HepG2 (cell line): ENCODE data around the gene EMILIN1. TPM values are rescaled to one million over a fixed set of nuclear protein-coding genes. Genes with fewer than 3 reads are reported as not detected.

Experiments
- ELF3 ChIP-seq: IDR thresholded peaks from 2 replicates; pipeline ENCODE4 v1.6.1; 2016; ENCODE audit warnings: missing genetic modification reagents, missing compliant biosample characterization
- HOXA5 ChIP-seq: sonication (generic); formaldehyde crosslinking; IDR thresholded peaks from 2 replicates; pipeline ENCODE4 v1.4.0; 2020; ENCODE audit warnings: missing genetic modification reagents
- HOXD1 ChIP-seq: sonication (generic); formaldehyde crosslinking; IDR thresholded peaks from 2 replicates; pipeline ENCODE4 v1.5.0; 2020; ENCODE audit warnings: missing genetic modification reagents
- KDM2A ChIP-seq: sonication (generic); formaldehyde crosslinking; IDR thresholded peaks from 2 replicates; pipeline ENCODE4 v1.4.0; 2020; ENCODE audit warnings: low read depth, missing genetic modification reagents, borderline replicate concordance
- KMT2A ChIP-seq: sonication (generic); formaldehyde crosslinking; IDR thresholded peaks from 2 replicates; pipeline ENCODE4 v1.4.0; 2020; ENCODE audit warnings: missing genetic modification reagents
- MBNL3 ChIP-seq: fragments of 250-450 bp; sonication (Bioruptor Pico); conservative IDR thresholded peaks from 2 replicates; pipeline ENCODE4 v1.8.0; 2022; ENCODE audit warnings: mild to moderate bottlenecking, inconsistent platforms
- NBN ChIP-seq: fragments of 450-650 bp; conservative IDR thresholded peaks from 2 replicates; pipeline ENCODE4 v1.6.1; 2017
- PITX1 ChIP-seq: sonication (generic); formaldehyde crosslinking; IDR thresholded peaks from 2 replicates; pipeline ENCODE4 v1.5.1; 2020; ENCODE audit warnings: mild to moderate bottlenecking, missing genetic modification reagents
- POGZ ChIP-seq: sonication (generic); formaldehyde crosslinking; IDR thresholded peaks from 2 replicates; pipeline ENCODE4 v1.4.0; 2020; ENCODE audit warnings: mild to moderate bottlenecking, missing genetic modification reagents
- SRY ChIP-seq: sonication (generic); formaldehyde crosslinking; IDR thresholded peaks from 2 replicates; pipeline ENCODE4 v1.8.0; 2022; ENCODE audit warnings: mild to moderate bottlenecking, missing genetic modification reagents
- ZFYVE20 ChIP-seq: sonication (generic); formaldehyde crosslinking; IDR thresholded peaks from 2 replicates; pipeline ENCODE4 v1.8.0; 2023; ENCODE audit warnings: low read depth, mild to moderate bottlenecking, moderate library complexity, missing genetic modification reagents, borderline replicate concordance
- ZNF230 ChIP-seq: sonication (generic); formaldehyde crosslinking; IDR thresholded peaks from 2 replicates; pipeline ENCODE4 v1.4.0; 2020; ENCODE audit warnings: mild to moderate bottlenecking, missing genetic modification reagents
- ZNF333 ChIP-seq: sonication (generic); formaldehyde crosslinking; IDR thresholded peaks from 2 replicates; pipeline ENCODE4 v1.4.0; 2020; ENCODE audit warnings: mild to moderate bottlenecking, missing genetic modification reagents, borderline replicate concordance
- ZNF33B ChIP-seq: sonication (generic); formaldehyde crosslinking; IDR thresholded peaks from 2 replicates; pipeline ENCODE4 v1.5.1; 2020; ENCODE audit warnings: mild to moderate bottlenecking, missing genetic modification reagents
- ZNF441 ChIP-seq: sonication (generic); formaldehyde crosslinking; IDR thresholded peaks from 2 replicates; pipeline ENCODE4 v1.7.0; 2021; ENCODE audit warnings: missing genetic modification reagents, borderline replicate concordance
- ZNF468 ChIP-seq: sonication (generic); formaldehyde crosslinking; IDR thresholded peaks from 2 replicates; pipeline ENCODE4 v1.8.0; 2022; ENCODE audit warnings: mild to moderate bottlenecking, moderate library complexity, missing genetic modification reagents
- ZNF598 ChIP-seq: sonication (generic); formaldehyde crosslinking; IDR thresholded peaks from 2 replicates; pipeline ENCODE4 v1.5.1; 2020; ENCODE audit warnings: mild to moderate bottlenecking, missing genetic modification reagents, borderline replicate concordance
- ZNF615 ChIP-seq: sonication (generic); formaldehyde crosslinking; IDR thresholded peaks from 2 replicates; pipeline ENCODE4 v1.5.0; 2020; ENCODE audit warnings: mild to moderate bottlenecking, missing genetic modification reagents, borderline replicate concordance
- ZNF737 ChIP-seq: sonication (generic); formaldehyde crosslinking; IDR thresholded peaks from 2 replicates; pipeline ENCODE4 v1.5.0; 2020; ENCODE audit warnings: missing genetic modification reagents, mild to moderate bottlenecking, borderline replicate concordance
- polyA plus RNA-seq, 8 experiments: library from polyadenylated mRNA; depleted of rRNA in 3 of 8; stranded (reverse) in 7 of 8; unstranded in 1 of 8; fragments of >200 nt; fragmentation: Illumina TruSeq in 4 of 8; extraction: Trizol in 4 of 8; gene quantifications; 2 replicates each; pipeline versions ENCODE4 v1.2.1 to v1.2.3, GENCODE V29; 2011 to 2016; ENCODE audit warnings: low read depth in 4 of 8, missing spikeins in 1 of 8, mixed read lengths in 1 of 8; ENCODE audit not compliant: insufficient read depth in 1 of 8
- total RNA-seq, 5 experiments: library from RNA; depleted of rRNA; stranded (reverse); fragments of >200 nt; fragmentation: Illumina TruSeq; extraction: Trizol; gene quantifications; 2 replicates each; pipeline ENCODE4 v1.2.3, GENCODE V29; 2016; ENCODE audit warnings: low read depth in 1 of 5
- TF ChIP-seq, protein P1 (sequence below): sonication (generic); formaldehyde crosslinking; conservative IDR thresholded peaks from 2 replicates; pipeline ENCODE4 v1.5.0; 2020; ENCODE audit warnings: missing genetic modification reagents
- TF ChIP-seq, protein P2 (sequence below): sonication (generic); formaldehyde crosslinking; conservative IDR thresholded peaks from 2 replicates; pipeline ENCODE4 v1.8.0; 2022; ENCODE audit warnings: mild to moderate bottlenecking, moderate library complexity, missing genetic modification reagents
- TF ChIP-seq, protein P3 (sequence below): sonication (generic); formaldehyde crosslinking; IDR thresholded peaks from 2 replicates; pipeline ENCODE4 v1.5.1; 2020; ENCODE audit warnings: mild to moderate bottlenecking, missing genetic modification reagents, moderate library complexity
- TF ChIP-seq, protein P4 (sequence below): sonication (generic); formaldehyde crosslinking; IDR thresholded peaks from 2 replicates; pipeline ENCODE4 v1.8.0; 2022; ENCODE audit warnings: mild to moderate bottlenecking, missing genetic modification reagents; ENCODE audit not compliant: insufficient replicate concordance

EMILIN1 gene
- total and polyA plus RNA-seq, 2 of the 13 experiments (the other 11 are each of a cell fraction or from before 2014, with no cell fraction given), result 8.1 to 9.7 TPM

DNA sequence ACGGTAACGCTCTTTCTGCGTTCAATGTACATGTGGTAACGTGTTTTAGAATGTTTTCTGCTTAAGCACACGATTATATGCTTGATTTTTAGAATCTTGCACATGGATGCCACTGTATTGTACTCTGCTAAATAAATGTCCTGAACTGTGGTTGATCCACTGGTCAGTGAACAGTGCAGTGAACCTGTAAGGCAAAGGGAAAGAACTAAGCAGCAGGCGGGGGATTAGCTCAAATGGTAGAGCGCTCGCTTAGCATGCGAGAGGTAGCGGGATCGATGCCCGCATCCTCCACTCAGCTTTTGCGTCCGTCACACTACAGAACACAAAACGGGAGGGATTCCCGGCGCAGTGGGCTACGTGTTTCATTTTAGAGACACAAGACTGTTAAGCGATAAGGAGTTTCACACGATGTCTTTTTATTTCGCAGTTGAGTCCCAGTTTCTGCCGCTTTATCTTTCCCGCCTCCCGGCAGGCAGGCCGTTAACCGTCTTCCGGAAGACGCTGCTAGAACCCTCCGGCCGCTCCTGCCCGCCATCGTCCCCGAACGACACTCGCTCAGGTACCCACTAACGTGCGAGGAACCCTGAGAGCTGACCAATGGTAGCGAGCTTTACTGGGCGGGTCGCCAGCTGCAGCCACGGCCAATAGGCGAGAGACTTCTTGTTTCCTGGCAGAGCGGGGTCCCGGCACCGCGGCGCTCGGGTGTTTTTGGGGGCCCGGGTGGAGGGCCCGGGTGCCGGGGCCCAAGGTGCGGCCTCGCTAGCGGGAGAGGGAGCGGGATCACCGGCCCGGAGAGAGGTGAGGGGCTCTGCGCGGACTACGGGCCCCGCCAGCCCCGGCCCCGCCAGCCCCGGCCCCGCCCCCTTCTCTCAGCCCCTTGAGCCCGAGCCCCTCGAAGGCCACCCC lies 27.2 kb upstream of the EMILIN1 start, which contains the start of gene AGBL5 (continued):
- no peak for TF ChIP-seq MBNL3 (CRISPR knock-in tag)
- TF ChIP-seq ZNF230, result peak; percentile 77
- TF ChIP-seq NBN, result no peak
- TF ChIP-seq, protein P1, sequence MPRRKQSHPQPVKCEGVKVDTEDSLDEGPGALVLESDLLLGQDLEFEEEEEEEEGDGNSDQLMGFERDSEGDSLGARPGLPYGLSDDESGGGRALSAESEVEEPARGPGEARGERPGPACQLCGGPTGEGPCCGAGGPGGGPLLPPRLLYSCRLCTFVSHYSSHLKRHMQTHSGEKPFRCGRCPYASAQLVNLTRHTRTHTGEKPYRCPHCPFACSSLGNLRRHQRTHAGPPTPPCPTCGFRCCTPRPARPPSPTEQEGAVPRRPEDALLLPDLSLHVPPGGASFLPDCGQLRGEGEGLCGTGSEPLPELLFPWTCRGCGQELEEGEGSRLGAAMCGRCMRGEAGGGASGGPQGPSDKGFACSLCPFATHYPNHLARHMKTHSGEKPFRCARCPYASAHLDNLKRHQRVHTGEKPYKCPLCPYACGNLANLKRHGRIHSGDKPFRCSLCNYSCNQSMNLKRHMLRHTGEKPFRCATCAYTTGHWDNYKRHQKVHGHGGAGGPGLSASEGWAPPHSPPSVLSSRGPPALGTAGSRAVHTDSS (CRISPR knock-in tag), result 0 out of 2 replicates have a peak, but pooled peaks have one; percentile 74
- peak; percentile 87 for TF ChIP-seq ZNF598 (CRISPR knock-in tag)
- peak; percentile 95 for TF ChIP-seq KDM2A (CRISPR knock-in tag)
- TF ChIP-seq ZNF441 (CRISPR knock-in tag), result peak; percentile 92; the same call in 1 of the 2 replicates
- TF ChIP-seq SRY (CRISPR knock-in tag), result peak; percentile 95; the same call in 1 of the 2 replicates
- TF ChIP-seq ZNF33B (CRISPR knock-in tag), result peak; percentile 88
- TF ChIP-seq HOXD1 (CRISPR knock-in tag), result peak; percentile 88; the same call in 1 of the 2 replicates
- no peak for TF ChIP-seq POGZ (CRISPR knock-in tag)
- TF ChIP-seq ZFYVE20 (CRISPR knock-in tag), result no peak
- TF ChIP-seq ZNF615 (CRISPR knock-in tag), result peak; percentile 98
- TF ChIP-seq PITX1 (CRISPR knock-in tag), result peak; percentile 97
- TF ChIP-seq, protein P2, sequence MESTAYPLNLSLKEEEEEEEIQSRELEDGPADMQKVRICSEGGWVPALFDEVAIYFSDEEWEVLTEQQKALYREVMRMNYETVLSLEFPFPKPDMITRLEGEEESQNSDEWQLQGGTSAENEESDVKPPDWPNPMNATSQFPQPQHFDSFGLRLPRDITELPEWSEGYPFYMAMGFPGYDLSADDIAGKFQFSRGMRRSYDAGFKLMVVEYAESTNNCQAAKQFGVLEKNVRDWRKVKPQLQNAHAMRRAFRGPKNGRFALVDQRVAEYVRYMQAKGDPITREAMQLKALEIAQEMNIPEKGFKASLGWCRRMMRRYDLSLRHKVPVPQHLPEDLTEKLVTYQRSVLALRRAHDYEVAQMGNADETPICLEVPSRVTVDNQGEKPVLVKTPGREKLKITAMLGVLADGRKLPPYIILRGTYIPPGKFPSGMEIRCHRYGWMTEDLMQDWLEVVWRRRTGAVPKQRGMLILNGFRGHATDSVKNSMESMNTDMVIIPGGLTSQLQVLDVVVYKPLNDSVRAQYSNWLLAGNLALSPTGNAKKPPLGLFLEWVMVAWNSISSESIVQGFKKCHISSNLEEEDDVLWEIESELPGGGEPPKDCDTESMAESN (CRISPR knock-in tag), result peak; percentile 76
- TF ChIP-seq, protein P3, sequence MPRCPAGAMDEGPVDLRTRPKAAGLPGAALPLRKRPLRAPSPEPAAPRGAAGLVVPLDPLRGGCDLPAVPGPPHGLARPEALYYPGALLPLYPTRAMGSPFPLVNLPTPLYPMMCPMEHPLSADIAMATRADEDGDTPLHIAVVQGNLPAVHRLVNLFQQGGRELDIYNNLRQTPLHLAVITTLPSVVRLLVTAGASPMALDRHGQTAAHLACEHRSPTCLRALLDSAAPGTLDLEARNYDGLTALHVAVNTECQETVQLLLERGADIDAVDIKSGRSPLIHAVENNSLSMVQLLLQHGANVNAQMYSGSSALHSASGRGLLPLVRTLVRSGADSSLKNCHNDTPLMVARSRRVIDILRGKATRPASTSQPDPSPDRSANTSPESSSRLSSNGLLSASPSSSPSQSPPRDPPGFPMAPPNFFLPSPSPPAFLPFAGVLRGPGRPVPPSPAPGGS (CRISPR knock-in tag), result peak; percentile 91; the same call in 1 of the 2 replicates
- TF ChIP-seq, protein P4, sequence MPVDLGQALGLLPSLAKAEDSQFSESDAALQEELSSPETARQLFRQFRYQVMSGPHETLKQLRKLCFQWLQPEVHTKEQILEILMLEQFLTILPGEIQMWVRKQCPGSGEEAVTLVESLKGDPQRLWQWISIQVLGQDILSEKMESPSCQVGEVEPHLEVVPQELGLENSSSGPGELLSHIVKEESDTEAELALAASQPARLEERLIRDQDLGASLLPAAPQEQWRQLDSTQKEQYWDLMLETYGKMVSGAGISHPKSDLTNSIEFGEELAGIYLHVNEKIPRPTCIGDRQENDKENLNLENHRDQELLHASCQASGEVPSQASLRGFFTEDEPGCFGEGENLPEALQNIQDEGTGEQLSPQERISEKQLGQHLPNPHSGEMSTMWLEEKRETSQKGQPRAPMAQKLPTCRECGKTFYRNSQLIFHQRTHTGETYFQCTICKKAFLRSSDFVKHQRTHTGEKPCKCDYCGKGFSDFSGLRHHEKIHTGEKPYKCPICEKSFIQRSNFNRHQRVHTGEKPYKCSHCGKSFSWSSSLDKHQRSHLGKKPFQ (CRISPR knock-in tag), result peak; percentile 92
- peak; percentile 93 for TF ChIP-seq HOXA5 (CRISPR knock-in tag)
- TF ChIP-seq ZNF737 (CRISPR knock-in tag), result peak; percentile 93; the same call in 1 of the 2 replicates
- no peak; the same call in 1 of the 2 replicates for TF ChIP-seq ZNF468 (CRISPR knock-in tag)
- no peak for TF ChIP-seq ZNF333
- peak; percentile 13; the same call in 1 of the 2 replicates for TF ChIP-seq KMT2A
- peak; percentile 93 for TF ChIP-seq ELF3 (CRISPR knock-in tag)
